Endometrial microvascular endothelial cells (primary cell): ENCODE measurements around the gene HOXA13. TPM values are rescaled to one million over a fixed set of nuclear protein-coding genes. Genes with fewer than 3 reads are reported as not detected.

Experiments used
- in situ Hi-C: cut with HindIII; loops from 2 replicates; pipeline ENCODE4 v1.10.0; 2017; ENCODE audit warnings: low sequenced_read_pairs, low pct_unique_long_range_greater_than_20kb; ENCODE audit errors: inconsistent ontology term
- total RNA-seq: library from RNA; depleted of rRNA; stranded (reverse); fragments of >200 nt; gene quantifications from one replicate; pipeline ENCODE4 v1.2.3, GENCODE V29; 2015; ENCODE audit errors: inconsistent ontology term

HOXA13 gene
- total RNA-seq, 1 donor from 2014 or later, result 0.09 TPM

GRCh38 chr7:27211764-27212204 lies 11.9 kb upstream of the HOXA13 start:
- in situ Hi-C loops, result loop anchor here (25.0 kb wide), 1 partner anchor 376 kb away; no protein-coding TSS in a partner anchor

- in situ Hi-C loops, result loop anchor here (25.0 kb wide), 1 partner anchor 376 kb away; no protein-coding TSS in a partner anchor
These were observed 11.2 kb upstream of the HOXA13 start for GRCh38 chr7:27211084-27211446.

GRCh38 chr7:27210441-27211083 lies 10.7 kb upstream of the HOXA13 start:
- in situ Hi-C loops, result loop anchor here (25.0 kb wide), 1 partner anchor 377 kb away; no protein-coding TSS in a partner anchor

GRCh38 chr7:27209933-27210440 lies 10.1 kb upstream of the HOXA13 start:
- in situ Hi-C loops, result loop anchor here (25.0 kb wide), 1 partner anchor 377 kb away; no protein-coding TSS in a partner anchor

GRCh38 chr7:27208998-27209397 lies 9.1 kb upstream of the HOXA13 start:
- in situ Hi-C loops, result loop anchor here (25.0 kb wide), 1 partner anchor 378 kb away; no protein-coding TSS in a partner anchor

GRCh38 chr7:27207348-27207985 lies 7.6 kb upstream of the HOXA13 start:
- in situ Hi-C loops, result loop anchor here (25.0 kb wide), 1 partner anchor 380 kb away; no protein-coding TSS in a partner anchor

GRCh38 chr7:27205325-27206280 lies 5.7 kb upstream of the HOXA13 start:
- in situ Hi-C loops, result loop anchor here (25.0 kb wide), 1 partner anchor 382 kb away; no protein-coding TSS in a partner anchor

- in situ Hi-C loops, result loop anchor here (25.0 kb wide), 1 partner anchor 382 kb away; no protein-coding TSS in a partner anchor
These were observed 5.0 kb upstream of the HOXA13 start for GRCh38 chr7:27204851-27205322.

- in situ Hi-C loops, result loop anchor here (25.0 kb wide), 1 partner anchor 383 kb away; no protein-coding TSS in a partner anchor
These were observed 4.2 kb upstream of the HOXA13 start for GRCh38 chr7:27203964-27204594.

GRCh38 chr7:27203365-27203953 lies 3.6 kb upstream of the HOXA13 start:
- in situ Hi-C loops, result loop anchor here (25.0 kb wide), 1 partner anchor 384 kb away; no protein-coding TSS in a partner anchor

GRCh38 chr7:27202862-27203134 lies 2.9 kb upstream of the HOXA13 start:
- in situ Hi-C loops, result loop anchor here (25.0 kb wide), 1 partner anchor 385 kb away; no protein-coding TSS in a partner anchor

GRCh38 chr7:27202018-27202861 lies 2.3 kb upstream of the HOXA13 start:
- in situ Hi-C loops, result loop anchor here (25.0 kb wide), 1 partner anchor 385 kb away; no protein-coding TSS in a partner anchor

- in situ Hi-C loops, result loop anchor here (25.0 kb wide), 1 partner anchor 386 kb away; no protein-coding TSS in a partner anchor
These were observed 1.7 kb upstream of the HOXA13 start for GRCh38 chr7:27201580-27202017.

- in situ Hi-C loops, result loop anchor here (25.0 kb wide), 1 partner anchor 386 kb away; no protein-coding TSS in a partner anchor
These were observed 1.1 kb upstream of the HOXA13 start for GRCh38 chr7:27200761-27201579.

GRCh38 chr7:27198871-27199801 lies 755 bp downstream of the HOXA13 start:
- in situ Hi-C loops, result no loop called here
